Kidney capillary endothelial cell (primary cell): ENCODE data around the gene LRCH2.
A peak's percentile ranks its signal among the peaks of the same experiment; 100 is the strongest.

Source experiments
- DNase-seq: peaks from one replicate; pipeline ENCODE4 v3.0.0-alpha.2; 2018; ENCODE audit warnings: low spot score

Gene LRCH2

DNA sequence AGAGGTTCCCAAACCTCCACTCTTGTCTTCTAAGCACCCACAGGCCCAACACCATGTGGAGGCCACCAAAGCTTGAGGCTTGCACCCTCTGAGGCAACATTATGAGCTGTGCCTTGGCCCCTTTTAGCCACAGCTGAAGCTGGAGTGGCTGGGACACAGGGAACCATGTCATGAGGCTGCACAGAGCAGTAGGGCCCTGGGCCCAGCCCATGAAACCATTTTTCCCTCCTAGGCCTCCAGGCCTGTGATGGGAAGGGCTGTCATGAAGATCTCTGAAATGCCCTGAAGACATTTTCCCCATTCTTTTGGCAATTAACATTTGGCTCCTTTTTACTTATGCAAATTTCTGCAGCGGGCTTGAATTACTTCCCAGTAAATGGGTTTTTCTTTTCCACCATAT lies 29.9 kb downstream of the LRCH2 start:
- DNase-seq = no peak

DNA sequence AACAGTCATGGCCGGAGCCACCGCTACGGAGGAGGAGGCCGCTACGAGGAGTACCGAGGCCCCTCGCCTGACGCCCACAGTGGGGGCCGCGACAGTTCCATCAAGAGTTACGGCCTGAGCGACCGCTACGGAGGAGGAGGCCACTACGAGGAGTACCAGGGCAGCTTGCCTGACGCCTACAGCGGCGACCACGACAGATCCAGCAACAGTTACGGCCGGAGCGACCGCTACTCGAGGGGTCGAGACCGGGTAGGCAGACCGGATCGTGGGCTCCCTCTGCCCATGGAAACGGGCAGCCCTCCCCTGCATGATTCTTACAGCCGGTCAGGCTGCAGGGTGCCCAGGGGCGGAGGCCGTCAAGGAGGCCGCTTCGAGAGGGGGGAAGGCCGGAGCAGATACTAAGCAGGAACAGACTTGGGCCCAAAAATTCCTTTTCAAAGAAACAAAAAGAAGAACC lies 41.6 kb downstream of the LRCH2 start:
- no peak for DNase-seq

DNA sequence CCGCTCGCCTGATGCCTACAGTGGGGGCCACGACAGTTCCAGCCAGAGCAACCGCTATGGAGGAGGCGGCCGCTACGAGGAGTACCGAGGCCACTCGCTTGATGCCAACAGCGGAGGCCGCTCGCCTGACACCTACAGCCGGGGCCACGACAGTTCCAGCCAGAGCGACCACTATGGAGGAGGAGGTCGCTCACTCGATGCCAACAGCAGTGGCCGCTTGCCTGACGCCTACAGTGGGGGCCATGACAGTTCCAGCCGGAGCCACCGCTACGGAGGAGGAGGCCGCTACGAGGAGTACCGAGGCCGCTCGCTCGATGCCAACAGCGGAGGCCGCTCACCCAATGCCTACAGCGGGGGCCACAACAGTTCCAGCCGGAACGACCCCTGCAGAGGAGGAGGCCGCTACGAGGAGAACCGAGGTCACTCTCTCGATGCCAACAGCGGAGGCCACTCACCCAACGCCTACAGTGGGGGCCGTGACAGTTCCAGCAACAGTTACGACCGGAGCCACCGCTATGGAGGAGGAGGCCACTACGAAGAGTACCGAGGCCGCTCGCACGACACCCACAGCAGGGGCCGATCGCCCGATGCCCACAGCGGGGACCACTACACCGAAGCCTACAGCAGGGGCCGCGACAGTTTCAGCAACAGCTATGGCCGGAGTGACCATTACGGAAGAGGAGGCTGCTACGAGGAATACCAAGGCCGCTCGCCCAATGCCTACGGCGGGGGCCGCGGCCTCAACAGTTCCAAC lies 42.2 kb downstream of the LRCH2 start:
- DNase-seq = no peak

DNA sequence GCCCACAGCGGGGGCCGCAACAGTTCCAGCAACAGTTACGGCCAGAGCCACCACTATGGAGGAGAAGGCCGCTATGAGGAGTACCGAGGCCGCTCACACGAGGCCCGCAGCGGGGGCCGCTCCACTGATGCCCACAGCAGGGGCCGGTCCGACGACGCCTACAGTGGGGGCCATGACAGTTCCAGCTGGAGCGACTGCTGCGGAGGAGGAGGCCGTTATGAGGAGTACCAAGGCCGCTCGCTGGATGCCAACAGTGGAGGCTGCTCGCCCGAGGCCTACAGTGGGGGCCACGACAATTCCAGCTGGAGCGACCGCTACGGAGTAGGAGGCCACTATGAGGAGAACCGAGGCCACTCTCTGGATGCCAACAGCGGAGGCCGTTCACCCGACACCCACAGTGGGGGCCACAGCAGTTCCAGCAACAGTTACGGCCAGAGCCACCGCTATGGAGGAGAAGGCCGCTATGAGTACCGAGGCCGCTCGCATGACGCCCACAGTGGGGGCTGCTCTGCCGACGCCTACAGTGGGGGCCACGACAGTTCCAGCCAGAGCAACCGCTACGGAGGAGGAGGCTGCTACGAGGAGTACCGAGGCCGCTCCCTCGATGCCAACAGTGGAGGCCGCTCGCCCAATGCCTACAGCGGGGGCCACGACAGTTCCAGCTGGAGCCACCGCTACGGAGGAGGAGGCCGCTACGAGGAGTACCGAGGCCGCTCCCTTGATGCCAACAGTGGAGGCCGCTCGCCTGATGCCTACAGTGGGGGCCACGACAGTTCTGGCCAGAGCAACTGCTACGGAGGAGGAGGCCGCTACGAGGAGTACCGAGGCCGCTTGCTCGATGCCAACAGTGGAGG lies 43.0 kb downstream of the LRCH2 start:
- no peak for DNase-seq

DNA sequence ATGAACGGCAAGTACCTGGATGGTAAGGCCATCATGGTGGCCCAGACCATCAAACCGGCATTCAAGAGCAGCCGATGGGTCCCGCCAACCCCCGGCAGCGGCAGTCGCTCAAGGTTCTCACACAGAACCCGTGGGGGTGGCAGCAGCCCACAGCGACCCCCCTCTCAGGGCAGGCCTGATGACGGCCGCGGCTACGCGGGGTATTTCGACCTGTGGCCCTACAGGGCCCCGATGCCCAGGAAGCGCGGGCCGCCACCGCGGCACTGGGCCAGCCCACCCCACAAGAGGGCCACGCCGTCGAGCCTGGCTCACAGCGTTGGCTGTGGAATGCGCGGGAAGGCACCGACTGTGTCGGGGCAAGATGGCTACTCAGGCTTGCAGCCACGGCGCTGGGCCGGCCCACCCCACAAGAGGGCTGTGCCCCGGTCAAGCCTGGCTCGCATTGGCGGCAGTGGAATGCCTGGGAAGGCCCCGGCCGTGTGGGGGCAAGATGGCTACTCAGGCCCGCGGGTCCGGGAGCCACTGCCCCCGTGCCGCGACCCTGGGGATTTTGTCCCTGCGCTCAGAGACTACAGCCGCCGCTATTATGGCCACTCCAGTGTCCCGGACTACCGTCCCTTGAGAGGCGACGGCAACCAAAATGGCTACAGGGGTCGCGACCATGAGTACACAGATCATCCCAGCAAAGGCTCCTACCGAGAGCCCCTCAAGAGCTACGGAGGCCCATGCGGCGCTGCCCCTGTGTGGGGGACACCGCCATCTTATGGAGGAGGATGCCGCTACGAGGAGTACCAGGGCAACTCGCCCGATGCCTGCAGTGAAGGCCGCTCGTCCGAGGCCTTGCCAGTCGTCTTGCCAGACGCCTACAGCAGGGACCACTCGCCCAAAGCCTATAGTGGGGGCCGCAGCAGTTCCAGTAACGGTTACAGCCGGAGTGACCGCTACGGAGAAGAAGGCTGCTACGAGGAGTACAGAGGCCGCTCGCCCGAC lies 44.0 kb downstream of the LRCH2 start:
- no peak for DNase-seq

DNA sequence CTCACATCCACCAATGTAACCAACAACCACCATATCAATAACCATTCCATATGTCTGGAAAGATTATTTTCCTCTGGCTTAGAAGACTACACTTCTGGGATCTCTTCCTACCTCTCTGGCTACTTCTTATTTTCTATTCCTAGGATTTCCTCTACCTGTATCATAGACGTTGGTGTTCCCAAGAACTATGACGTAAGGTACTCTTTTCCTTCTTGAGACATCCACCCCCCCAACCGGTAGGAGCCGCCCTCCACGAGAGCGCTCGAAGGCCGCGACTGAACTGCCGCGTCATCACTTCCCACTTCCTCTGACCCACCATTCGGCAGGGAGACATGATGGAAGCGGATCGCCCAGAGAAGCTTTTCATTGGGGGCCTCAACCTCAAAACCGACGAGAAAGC lies 44.8 kb downstream of the LRCH2 start, which contains the start of gene RBMXL3:
RBMXL3 (plus strand) TSS at position 301 of the 400 bp plus-strand sequence; CDS start at position 333, 32 bp downstream.
- no peak for DNase-seq

DNA sequence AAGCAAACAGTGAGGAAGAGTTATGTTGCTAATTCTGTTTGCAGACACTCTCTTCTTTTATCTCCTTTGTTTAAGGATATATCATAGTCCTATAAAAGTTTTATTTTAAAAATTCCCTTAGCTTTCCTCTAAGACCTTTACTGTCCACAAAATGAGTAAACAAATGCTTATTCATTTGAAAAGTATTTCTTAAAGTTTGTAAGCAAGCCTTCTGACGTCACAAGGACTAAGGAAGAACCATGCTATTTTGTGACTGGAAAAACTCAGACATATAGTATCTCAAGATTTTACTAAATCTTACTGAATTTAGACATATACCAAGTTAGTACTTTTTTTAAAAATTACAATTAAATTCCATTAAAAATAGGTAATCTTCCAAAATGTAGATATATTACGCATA lies 49.9 kb downstream of the LRCH2 start:
- DNase-seq = no peak

DNA sequence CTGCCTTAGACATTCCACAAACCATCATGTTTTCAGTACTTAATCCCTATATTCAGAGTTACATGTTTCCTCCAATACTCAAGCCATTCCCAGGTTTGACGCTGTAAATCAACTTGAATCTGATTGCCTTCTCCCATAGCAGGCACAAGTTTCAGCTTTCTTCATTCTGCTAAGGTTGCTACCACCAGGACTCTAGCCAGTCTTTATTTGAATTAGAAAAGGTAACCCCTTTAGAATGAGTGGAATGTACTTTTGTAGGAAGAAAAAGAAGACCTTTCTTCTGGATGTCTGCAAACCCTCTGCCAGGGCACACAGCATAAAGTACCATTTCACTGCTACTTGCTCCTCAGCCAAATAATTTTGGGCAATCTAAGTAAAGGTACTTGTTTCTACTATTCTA lies 55.4 kb downstream of the LRCH2 start:
- no peak for DNase-seq

DNA sequence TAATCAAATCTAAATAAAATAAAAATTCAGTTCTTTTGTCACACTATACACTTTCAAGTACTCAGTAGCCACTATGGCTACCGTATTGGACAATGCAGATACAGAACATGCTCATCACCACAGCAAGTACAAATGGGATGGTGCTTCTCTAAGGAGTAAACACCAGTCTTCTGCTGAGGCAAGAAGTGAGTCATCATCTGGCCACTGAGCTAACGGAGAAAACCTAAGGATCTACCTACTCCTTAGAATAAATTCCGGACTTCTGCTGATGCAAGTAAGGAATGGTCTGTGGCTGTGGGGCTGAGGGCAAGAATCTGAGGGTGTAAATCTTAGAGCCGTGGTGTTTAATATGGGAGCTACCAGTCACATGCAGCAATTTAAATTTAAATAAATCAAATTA lies 56.0 kb downstream of the LRCH2 start:
- DNase-seq = no peak

DNA sequence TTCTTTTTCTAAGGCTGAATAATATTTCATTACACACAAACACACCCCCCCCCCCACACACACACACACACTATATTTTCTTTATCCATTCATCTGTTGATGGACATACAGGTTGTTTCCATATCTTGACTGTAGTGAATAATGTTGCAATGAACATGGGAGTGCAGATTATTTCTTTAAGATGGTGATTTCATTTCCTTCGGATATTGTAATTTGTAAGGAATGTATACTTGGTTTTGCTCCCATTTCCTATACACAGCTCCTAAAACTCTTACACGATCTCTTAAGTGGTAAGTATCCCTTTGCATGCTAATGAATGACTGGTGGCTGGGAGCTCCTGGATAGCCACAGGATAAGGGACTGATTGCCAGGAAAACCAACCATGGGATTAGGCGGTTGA lies 59.3 kb downstream of the LRCH2 start:
- no peak for DNase-seq

DNA sequence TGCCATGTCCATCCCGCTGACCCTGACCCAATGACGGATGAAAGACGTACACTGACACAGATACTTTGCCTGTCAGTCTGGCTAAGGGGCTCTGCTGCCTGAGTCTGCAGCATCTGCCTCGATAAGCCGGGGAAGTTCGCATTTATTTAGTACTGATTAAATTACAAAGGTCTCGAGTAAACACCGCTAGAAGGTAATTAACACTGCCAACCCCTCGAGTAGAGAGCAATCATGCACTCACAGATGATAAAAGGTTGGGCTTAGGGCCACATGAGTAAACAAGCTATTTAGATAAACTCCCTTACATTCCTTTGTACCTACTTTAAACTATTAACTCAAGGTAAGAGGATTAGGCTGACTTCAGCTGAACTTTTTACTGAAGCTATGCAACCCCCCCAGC lies 60.7 kb downstream of the LRCH2 start:
- DNase-seq = no peak

DNA sequence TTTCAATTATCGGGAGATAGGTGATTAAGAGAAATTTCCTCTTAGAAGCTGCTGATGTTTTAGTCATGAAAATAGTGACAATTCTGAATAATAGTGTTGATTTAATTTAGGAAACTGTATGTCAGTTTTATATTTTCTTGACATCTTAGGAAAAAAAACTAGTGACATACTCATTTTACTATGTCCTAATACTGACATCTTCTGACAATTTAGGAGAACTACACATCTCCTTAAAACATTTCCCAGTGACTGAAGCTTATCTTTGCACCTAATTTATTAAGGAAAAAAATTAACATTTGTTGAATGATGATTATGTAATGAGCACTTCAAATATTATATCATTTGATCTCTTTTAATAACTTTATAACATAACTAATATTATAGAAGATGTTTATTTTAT lies 86.7 kb downstream of the LRCH2 start:
- peak; percentile 53 for DNase-seq

DNA sequence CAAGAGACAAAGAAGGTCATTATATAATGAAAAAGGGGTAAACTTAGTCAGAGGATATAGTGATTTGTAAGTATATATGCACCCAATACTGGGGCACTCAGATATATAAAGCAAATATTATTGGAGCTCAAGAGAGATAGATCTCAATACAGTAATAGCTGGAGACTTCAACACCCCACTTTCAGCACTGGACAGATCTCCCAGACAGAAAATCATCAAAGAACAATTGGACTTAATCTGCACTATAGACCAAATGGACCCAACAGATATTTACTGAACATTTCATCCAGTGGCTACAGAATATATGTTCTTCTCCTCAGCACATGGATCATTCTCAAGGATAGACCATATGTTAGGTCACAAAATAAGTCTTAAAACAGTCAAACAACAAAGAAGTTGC lies 91.8 kb downstream of the LRCH2 start:
- no peak for DNase-seq

DNA sequence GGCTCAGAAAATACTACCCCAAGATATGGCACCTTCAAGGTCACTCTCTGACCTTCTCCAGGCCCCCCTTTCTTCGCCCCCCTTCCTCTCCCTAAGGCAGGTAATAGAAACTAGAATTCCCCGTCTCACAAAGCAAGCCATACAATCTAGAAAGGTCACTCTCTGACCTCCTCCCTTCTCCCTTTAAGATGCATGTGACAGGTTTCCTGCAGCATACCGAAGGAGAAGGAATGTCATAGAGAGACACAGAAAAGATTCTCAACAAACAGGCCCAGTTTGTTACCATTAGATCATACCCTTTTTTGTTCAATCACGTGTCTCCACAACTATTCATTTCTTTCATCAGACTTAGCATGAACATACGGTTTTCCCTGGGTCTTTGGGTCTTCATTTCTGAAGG lies 95.9 kb downstream of the LRCH2 start:
- DNase-seq = no peak

DNA sequence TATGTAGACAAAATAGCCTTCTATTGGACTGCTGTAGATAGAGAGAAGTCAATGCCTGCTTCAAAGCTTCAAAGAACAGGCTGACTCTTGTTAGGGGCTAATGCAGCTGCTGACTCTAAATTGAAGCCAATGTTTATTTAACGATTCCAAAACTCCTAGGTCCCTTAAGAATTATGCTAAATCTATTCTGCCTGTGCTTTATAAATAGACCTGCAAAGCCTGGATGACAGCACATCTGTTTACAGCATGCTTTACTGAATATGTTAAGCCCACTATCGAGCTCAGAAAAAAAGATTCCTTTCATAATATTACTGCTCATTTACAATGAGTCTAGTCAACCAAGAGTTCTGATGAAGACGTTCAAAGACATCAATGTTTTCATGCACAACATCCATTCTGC lies 99.5 kb downstream of the LRCH2 start:
- DNase-seq = no peak

DNA sequence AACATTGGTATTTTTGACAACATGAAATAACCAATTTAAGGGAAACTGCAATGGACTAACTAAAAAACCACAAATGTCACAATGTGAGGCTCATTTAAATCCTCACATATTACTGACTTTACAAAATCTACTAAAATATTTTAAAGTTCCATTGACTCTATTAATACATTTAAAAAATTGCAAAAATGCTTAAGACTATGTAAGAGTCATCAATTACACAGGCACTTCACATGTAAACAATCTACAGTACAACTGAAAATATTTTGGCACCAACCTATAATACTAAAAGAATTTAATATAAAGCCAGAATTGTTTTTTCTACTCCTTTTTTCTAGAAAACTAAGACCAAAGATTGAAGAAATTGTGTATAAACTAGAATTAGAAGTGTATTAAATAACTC lies 121.5 kb downstream of the LRCH2 start:
- DNase-seq = no peak

DNA sequence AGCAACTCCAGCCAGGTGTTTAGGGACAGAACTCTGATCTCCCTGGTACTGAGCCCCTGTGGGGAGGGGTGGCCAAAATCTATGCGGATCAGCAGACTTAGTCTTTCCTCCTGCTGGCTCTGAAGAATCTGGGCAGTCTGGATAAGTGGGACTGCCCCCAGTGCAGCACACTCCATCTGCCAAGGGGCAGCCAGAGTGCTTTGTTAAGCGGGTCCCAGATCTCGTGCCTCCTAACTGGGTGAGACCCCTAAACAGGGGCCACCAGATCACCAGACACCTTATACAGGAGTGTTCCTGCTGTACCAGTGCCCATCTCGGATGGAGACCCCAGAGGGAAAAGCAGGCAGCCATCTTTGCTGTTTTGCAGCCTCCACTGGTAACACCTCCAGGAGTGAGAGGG lies 135.0 kb downstream of the LRCH2 start:
- no peak for DNase-seq

DNA sequence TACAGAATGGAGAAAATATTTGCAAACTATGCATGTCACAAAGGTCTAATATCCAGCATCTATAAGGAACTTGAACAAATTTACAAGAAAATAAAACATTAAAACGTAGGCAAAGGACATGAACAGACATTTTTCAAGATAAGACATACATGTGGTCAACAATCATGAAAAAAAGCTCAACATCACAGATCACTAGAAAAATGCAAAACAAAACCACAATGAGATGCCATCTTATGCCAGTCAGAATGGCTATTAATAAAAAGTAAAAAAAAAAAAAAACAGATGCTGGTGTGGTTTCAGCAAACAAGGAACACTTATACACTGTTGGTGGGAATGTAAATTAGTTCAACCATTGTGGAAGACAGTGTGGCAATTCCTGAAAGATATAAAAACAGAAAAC lies 140.7 kb downstream of the LRCH2 start:
- DNase-seq = no peak

DNA sequence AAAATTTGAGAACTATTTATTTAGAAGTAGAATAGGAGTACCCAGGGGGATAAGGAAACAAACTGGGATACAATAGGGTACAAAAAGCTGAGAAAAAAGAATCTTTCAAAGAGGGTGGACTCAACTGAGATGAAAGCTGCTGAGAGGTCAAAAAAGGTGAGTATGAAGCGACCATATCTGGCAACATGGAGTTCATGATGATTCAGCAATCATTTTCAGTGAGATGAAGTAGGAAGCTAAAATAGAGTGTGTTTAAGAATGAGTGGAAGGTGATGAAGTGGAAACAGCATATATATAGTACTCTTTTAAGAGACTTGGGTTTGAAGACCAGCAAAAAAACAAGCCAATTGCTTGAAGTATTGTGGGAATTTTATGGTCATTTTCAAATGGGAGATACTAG lies 144.5 kb downstream of the LRCH2 start:
- no peak for DNase-seq

DNA sequence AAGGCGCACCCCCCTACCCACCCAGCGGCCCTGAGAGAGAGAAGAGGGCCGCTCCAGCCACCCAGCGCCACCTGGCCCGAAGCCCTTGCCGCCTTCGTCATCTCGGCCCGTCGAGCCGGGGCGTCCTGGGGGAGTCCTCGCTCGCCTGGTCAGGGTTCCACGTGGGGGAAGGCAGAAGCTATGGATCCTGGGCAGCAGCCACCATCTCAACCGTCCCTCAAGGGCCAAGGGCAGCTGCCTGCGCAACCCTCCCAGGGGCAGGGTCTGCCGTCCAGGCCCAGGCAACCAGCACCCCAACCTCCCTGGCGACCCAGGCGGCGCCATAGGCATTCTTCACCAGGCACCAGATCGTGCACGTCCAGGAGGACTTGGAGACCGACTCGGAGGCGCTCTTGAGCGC lies 165.0 kb downstream of the LRCH2 start:
- no peak for DNase-seq

DNA sequence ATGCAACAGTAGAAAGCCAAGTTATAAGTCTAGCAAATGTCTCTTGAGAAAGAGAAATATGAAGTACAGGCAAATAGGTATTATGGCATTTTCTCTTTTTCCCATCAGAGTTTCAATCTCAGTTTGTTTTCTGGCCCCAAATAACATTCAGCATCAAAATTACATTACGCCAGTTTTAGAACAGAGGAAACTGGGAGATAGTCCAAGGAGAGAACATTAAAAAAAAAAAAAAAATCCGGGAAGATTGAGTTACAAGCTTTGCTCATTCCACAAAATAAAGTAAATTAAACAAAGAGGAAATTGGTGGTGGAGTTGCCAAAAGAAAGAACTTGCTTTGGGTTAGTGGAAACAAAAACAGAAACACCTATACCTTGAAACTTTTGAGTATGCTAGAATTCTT lies 166.1 kb downstream of the LRCH2 start:
- no peak for DNase-seq

DNA sequence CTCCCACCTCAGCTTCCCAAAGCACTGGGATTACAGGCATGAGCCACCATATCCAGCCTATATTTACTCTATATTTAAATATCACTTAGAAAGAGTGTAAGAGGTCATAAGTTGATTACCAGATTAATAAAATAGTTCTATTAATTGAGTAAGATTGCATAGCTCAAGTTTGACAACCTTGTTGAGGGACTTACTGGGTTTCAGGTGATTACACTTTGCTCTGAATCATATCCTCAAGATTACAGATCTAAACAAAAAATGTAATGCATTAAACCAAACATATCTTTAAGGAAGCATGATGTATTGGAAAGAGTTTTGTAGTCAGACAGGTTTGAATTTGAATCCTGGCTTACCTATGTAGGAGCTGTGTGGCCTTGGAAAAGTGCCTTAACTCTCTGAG lies 168.6 kb downstream of the LRCH2 start:
- DNase-seq = no peak
